Loucy (cell line): Measurements from ENCODE around the gene TAF10.

Experiments
- CTCF ChIP-seq: fragments of 200-600 bp; sonication (generic); conservative IDR thresholded peaks from 2 replicates; pipeline ENCODE4 v1.5.1; 2014; ENCODE audit warnings: mild to moderate bottlenecking, antibody characterized with exemption, low read length
- EZH2phosphoT487 ChIP-seq: fragments of 200-600 bp; IDR thresholded peaks from 2 replicates; pipeline ENCODE4 v1.6.1; 2018; ENCODE audit warnings: antibody characterized with exemption, mild to moderate bottlenecking, moderate library complexity, borderline replicate concordance

- TF ChIP-seq CTCF (no peak), EZH2phosphoT487 (no peak)
Observed at GRCh38 chr11:6650980-6651379, 39.0 kb upstream of the TAF10 start.
